RPMI8226 (cell line): ENCODE data around the gene TTYH2.
"Not testable (repeated sequence)": the region's sequence is repeated elsewhere in the genome, so short reads cannot be mapped to it uniquely, and the experiment has no call there.

Experiments used
- DNase-seq: peaks from one replicate; pipeline ENCODE4 v3.0.0-alpha.2; 2015

Gene TTYH2, protein sequence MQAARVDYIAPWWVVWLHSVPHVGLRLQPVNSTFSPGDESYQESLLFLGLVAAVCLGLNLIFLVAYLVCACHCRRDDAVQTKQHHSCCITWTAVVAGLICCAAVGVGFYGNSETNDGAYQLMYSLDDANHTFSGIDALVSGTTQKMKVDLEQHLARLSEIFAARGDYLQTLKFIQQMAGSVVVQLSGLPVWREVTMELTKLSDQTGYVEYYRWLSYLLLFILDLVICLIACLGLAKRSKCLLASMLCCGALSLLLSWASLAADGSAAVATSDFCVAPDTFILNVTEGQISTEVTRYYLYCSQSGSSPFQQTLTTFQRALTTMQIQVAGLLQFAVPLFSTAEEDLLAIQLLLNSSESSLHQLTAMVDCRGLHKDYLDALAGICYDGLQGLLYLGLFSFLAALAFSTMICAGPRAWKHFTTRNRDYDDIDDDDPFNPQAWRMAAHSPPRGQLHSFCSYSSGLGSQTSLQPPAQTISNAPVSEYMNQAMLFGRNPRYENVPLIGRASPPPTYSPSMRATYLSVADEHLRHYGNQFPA

DNA sequence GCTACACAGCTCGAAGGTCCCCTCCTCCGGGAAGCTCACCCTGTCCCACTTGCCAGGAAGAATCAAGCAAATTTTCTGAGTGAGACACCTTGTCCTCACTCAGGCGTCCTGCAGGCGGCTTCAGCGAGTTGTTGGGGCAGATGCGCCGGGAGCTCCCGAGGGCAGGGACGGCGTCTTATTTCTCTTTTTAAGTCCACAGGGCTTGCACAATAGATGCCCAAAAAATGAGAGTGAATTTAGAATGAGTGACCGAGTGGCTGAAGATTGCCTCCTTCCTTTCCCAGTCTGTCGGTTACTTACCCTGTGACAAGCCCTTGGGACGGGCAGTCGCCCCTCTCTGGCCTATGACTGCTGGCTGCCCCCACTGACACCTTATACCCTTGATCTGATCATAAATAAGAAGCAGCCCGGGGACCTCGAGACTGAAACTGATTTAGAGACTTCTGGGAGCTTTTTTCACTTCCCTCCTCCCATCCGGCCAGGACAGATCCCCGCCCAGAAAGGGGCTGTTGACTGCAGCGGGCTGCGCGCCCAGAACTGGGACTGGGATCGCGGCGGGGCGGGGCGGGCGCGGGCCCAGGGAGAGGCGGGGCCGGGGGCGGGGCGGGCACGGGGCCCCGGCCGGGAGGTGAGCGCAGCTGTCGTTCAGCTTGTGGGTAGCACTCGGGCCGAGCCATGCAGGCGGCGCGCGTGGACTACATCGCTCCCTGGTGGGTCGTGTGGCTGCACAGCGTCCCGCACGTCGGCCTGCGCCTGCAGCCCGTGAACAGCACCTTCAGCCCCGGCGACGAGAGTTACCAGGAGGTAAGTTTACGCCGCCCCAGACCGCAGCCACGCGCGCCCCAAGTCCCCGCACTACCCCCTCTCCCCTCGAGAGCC is at the start of gene TTYH2:
Gene TTYH2, plus strand, starts transcription at position 659 of the 879 bp plus-strand sequence. Its CDS starts 17 bp downstream, at position 676.
- peak; percentile 95 for DNase-seq

DNA sequence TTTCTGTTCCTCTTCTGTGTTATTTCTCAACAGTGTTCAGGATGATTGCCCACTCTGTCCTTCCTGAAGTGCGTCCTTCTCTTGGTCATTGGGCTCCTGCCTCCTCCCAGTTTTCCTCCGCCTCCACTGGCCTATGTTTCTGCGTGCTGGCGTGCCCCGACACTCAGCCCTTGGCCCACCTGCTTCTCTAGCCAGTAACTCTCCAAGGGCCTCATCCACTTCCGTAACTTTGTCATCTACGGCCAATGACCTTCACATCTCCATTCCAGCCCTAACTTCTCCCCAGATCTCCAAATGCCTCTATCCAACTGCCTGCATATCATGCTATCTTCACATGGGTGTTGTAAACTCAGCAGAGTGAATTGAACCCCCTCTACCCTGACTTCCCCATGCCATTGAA is 49.5 kb upstream of the TTYH2 start:
- no peak for DNase-seq

DNA sequence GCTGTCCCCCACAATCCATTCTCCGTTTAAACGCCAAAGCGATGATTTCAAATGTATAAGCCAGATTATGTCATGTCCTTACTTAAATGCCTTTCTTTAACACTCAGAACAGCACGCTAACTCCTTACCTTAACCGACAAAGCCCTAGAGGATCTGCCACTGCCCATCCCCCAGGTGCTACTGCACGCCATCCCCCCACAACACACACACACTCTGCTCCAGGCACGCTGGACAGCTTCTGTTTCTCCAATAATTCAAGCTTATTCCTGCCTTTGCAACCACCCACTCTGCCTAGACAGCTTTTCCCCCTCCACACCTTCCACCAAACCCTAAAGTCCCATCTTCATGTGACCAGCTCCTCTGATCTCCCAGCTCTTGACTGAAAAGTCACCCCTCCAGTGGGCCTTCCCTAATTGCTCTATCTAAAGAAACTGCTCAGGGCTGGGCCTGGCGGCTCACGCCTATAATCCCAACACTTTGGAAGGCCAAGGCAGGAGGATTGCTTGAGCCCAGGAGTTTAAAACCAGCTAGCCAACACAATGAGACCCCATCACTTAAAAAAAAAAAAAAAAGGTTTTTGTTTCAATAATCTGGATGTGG is 48.8 kb upstream of the TTYH2 start:
- no peak for DNase-seq

DNA sequence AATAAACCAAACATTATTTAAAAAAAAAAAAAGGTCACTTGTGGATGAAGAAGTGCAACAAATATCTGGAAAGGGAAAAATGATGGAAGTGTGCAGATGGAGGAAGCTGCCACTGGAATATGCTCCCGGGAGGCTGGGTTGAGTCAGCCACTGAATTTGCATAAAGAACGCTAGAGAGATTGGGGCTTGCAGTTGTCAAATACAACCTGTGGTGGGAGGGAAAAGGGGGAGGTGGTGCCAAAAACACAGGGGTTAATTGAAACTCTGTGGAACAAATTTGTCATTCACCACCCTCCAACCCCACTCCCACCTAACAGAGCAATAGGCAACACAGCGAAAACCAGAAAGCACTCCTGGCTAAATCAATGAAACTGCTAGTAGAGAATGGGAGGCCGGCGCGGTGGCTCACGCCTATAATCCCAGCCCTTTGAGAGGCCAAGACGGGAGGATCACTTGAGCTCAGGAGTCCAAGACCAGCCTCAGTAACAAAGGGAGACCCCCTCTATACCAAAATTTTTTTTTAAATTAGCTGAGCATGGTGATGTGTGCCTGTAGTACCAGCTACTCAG is 47.5 kb upstream of the TTYH2 start:
- no peak for DNase-seq

DNA sequence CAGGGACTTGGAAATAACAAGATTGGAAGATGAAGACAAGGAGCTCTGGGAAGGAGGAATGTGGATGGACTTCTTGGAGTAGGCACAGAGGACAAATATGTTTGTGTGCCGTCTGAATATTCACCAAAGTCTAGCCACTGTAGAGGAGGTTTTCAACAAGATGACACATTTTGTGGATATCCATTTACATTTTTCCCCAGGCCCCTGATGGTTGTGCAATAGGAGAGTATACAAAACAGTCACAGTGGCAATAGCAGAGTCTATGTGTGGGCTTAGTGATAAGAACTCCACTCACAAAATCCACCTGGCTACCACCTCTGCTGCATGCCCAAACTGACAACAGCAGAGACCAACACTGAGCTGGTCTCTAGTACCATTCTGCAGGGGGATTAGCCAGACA is 42.4 kb upstream of the TTYH2 start:
- no peak for DNase-seq

DNA sequence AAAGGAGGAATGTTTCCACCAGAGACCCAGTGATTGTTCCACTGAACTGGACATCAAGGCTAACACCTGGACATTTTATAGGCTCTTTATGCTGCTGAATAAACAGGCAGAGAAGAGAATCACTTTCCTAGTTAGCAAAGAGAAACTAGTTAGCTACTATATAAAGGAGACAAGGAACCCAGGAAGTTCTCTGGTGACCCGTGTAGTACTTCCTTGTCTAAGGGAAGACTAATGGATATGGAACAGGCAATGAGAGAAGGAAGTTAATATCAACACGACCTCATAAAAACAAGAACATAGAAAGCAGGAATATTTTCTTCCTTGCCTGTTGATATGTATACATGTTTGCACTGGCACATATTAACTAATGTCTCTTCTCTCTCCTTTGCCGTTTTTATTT is 40.7 kb upstream of the TTYH2 start:
- no peak for DNase-seq

DNA sequence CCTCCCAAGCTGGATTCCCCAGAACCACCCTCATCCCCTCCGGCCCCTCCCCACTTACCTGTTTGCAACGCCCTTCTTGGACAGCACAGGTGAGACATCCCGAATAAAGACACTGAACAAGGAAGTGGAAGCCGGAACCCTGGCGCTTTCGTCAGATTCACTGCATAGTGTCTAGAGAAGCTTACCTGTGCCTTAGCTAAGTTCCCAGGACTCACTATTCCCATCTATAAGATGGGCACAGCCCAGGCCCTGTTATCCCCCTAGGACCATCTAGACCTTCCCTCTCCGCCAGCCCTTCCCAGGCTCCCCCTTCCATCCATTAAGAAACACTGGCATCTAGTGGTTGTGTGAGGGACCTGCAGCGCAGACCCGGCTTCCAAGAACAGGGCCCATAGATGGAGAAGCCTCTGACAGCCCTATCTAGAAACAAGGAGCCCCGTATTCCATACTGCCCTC is 36.8 kb upstream of the TTYH2 start:
- peak; percentile 57 for DNase-seq

DNA sequence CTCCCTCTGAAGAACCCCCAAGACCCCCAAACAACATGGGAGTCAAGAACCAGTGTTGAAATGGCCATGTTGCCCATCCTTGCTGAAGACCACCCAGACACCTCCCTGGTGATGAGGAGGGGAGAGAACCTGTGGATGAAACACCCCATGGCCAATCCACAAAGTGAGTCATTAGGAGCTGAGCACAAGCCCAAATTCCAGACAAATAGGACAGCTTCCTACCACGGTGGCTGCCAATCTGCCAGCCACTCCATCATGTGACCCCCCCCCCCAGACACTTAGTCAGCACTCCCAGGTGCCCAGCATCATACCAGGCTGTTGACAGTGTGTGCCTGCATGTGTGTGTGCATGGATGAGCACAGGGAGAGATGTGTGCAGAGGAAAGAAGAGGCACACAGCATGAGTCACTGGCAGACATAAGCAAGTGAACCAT is 36.3 kb upstream of the TTYH2 start:
- no peak for DNase-seq

DNA sequence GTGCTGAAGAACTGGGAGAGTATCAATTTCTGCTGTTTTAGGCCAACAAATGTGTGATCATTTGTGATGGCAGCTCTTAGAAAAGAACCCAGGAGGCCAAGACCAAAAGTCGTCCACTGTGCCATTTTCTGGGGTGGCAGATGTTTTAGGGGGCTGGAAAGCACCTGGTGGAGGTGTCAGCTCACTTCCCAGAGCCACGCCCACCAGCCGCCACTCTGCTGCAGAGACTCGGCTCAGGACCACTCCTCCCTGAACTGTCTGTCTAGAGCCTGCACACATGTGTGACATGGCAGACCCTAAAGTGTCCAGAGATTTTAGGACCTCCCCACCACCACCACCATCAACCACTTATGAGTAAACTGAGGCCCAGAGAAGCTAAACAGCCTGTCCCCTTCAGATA is 33.8 kb upstream of the TTYH2 start:
- DNase-seq = no peak

DNA sequence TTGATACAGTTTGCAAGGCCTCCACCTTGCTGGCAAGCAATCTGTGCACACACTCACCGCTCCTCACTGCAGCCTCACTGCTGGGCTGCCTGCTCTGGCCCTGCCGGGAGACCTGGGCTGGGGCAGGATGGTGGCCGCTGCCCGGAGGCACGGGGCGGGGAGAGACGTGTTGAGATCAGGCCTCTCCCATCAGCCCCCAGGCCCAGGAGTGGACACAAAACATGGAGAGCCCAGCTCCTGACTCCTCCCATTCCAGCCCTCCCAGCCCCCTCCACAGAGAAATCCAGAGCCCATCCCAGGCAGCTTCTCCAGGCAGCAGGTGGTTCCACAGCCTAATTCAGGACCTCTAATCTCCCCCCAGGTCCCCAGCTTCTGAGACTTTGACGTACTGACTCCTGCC is 33.0 kb upstream of the TTYH2 start:
- DNase-seq = no peak

DNA sequence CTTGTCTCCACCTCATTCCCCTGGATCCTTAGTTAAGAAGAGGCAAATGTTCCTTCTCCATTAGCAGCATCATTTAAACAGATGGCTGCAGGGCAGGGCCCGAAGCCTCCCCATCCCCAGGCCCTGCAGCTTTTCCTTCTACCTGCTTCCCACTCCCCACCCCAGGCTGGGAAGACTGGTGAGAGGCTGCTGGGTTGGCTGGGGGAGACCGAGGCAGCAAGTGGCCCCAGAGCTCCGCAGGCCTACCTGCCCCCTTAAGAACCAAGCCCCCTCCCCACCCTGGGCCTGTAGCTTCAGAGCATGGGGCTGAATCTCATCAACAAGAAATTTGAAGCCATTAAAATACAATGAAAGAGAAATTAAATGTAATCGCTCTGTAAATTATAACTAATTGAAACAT is 32.0 kb upstream of the TTYH2 start:
- no peak for DNase-seq

DNA sequence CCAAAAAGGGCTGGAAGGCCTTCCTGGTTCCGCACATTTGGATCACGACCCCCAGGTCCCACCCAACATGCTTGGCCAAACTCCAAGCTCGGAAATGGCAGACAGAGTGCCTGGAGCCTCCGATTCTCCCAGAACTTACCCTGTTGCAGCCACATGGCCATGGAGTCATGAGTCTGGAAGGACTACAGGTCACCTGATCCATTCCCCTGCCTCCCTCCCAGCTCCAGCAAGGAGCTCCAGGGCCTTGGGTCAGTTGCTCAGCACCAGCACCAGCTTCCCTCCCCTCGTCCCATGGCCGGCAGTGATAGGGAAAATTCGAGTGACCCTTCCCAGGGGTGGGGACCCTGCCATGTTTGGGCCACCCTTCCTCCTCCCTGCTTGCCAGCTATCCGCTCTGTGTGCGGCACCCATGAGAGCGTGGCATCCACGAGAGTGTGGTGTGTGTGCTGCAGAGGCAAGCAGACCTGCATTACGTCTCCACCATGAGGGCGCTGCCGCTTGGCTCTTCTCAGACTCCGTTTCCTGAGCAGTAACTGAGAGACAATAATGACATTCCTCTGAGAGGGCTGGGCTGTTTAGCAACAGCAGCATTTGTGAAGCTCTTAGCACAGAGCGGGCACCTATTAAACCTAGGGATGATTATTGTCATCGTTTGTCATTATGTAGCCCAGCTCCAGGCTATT is 31.2 kb upstream of the TTYH2 start:
- DNase-seq = no peak

DNA sequence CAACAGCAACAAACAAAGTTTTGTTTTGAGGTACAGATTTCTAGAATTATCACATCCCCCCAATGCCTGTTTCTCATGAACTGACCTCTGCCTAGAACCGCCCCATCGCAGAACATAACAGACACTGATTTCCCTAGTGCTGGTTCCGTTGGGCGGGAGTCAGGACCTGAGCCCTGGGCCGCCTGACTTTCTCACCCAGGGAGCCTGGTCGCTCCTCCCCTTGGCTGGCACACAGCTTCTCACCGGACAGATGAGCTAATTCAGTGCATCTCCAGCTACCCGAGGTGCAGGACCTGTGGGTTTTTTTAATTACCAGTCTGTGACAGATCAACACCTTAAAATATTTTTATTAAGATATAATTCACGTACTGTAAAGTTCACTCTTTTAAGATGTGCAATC is 30.0 kb upstream of the TTYH2 start:
- no peak for DNase-seq

DNA sequence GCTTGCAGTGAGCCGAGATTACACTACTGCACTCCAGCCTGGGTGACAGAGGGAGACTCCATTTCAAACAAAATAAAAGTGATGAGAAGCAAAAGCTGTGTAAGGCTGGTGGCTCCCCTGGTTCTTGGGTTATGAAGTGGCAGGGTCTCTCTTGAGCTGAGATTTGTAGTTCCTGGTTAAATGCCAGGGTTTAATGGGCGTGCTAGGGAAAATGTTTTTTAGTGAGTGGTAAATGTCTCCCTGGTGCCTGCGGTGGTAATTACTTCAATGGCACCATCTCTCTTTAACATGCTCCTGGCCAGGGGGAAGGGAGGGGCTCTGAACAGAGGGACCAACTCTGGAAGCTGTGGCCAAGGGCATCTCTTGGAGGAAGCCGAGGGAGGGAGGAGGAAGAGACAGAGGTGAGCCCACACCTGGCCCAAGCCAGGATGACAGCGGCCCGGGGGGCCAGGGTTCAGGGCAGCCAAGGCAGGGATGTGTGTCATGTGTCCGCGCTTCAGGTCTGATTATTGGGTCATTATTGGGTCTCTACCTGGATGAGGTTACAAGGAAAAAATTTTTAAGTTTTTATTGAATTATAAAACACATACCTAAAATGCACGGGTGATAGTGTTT is 27.7 kb upstream of the TTYH2 start:
- DNase-seq = no peak

DNA sequence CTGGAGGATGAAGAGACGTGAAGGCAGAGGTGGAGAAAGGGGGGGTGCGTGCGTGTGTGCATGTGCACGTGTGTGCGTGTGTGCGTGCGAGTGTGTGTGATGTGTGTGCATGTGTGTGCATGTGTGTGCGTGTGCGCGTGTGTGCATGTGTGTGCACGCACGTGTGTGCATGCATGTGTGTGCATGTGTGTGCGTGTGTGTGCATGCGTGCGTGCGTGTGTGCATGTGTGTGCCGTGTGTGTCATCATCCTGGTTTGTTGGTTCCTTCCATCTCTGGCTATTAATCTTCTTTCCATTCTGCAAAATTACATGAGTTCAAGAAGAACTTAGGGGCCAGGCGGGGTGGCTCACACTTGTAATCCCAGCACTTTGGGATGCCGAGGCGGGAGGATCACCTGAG is 26.9 kb upstream of the TTYH2 start:
- no peak for DNase-seq

DNA sequence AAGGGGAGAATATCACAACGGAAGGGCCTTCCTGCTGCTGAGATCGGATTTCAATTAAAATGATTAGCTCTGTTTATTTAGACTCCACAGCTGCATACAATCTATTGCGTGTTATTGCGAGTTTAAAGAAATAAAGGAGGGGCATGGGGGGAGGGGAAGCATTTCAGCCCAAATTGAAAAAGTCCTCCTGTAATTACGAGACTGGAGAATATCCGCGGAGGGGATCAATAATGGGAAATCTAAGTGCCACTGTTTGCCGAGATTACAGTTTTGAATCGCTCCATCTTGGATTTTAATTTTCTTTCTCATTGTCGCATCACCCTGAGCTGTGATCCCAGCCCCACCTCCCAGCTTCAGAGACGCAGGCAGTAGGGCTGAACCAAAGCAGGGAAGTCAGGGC is 25.6 kb upstream of the TTYH2 start:
- no peak for DNase-seq

DNA sequence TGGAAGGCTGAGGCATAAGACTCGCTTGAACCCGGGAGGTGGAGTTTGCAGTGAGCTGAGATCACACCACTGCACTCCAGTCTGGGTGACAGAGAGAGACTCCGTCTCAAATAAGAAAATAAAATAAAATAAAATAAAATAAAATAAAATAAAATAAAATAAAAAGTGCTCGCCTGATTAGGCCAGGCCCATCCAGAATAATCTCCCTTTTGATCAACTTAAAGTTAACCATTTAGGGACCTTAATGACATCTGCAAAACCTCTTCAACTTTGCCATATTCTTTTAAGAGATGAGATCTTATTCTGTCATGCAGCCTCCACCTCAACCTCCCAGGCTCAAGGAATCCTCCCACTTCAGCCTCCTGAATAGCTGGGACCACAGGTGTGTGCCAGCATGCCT is 24.7 kb upstream of the TTYH2 start:
- not testable (repeated sequence) for DNase-seq

DNA sequence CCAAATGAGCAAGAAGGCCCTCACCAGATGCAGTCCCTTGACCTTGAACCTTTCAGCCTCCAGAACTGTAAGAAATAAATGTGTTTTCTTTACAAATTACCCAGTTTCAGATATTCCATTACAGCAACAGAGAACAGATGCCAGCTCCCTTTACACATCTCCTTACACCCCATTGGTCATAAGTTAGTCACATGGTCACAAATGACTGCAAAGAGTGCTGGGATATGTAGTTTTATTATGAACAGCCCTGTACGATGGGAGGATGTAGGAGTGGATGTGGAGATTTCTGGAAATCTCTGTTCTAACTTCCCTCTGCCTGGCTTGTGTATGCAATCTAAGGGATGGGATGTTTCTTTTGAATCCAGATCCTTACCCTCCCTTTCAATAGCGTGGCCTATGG is 23.2 kb upstream of the TTYH2 start:
- DNase-seq = no peak

DNA sequence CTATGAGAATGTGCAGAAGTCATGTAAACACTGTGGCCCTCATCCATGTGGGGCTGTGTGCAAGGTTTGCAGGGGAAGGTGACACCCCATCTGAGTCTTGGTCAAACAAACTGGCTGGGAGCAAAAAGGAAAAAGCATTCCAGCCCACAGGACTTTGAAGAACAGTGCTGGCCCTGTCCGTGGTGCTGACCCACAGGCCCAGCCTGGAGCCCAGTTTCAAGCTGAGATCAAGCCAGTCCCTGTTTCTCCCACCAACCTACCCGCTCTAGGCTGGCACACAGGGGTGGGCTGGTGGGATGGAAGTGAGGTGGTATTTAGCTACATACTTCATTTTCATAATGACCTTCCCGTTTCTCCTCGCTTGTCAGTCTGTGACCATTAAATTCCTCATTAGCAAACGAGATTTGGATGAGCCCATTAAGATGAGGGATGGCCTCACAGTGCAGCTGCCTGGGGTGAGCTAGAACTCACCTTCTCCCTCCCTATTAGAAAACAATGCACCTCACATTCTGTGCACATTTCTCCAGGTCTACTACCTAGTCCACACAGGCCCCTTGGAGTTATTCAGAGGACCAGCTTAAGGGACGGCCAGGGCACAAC is 22.5 kb upstream of the TTYH2 start:
- DNase-seq = no peak

DNA sequence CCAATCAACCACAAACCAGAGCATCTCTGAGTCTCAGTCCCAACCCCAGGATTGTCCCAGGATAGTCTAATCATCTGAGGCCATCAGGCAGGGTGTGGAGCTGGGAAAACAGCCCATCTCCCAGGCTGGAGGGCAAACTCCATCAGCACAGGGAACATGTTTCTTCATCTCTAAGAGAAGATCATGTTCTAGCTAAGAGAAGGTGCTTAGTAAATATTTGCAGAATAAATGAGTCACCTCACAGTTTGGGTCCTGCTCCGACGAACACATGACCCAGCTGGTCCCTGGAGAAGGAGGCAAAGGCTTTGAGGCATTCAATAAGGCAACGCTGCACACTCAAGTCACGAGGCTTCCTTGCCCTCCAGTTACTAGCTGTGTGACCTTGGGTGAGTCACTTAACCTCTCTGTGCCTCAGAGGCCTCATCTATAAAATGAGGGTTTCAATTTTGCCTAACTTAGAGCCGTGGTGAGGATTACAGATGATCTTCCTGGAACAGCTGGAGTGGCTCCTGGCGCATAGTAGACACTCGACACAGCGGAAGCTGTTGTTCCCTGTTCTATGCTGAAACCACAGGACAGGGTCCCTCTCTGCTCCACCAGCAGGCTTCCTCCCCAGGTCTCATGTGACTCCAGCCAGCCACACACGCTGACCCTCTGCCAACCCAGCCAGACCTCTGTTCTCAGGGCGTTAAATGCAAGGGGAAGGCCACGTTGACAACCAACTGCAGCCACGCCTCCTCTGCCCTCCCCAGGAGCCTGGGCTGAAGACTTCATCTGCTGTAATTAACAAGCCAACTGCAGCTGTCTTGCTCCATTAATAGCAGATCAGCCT is 20.2 kb upstream of the TTYH2 start:
- peak; percentile 68 for DNase-seq

DNA sequence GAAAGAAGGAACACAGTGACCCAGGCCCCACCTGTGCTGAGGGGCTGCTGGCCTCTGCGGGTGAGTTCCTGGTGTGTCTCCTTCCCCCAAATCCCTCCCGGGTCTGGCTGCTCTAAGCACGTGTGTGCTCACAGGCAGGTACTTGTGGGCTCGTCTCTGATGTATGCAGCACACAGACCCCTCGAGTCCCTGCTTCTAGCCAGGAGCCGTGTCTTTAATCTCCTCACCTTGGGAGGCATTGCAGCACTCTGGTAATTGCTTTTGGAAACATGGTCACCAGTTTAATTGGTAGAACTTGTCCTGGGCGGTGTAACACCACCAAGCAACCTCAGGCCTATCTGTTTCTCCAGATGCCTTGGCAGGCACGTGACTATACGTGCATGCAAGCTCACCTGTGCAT is 18.7 kb upstream of the TTYH2 start:
- DNase-seq = no peak
